Fibroblast of skin of right quadriceps (primary cell): ENCODE data around the gene TTN.
A peak's percentile ranks its signal among the peaks of the same experiment; 100 is the strongest.

Experiments used
- DNase-seq: peaks from one replicate; pipeline ENCODE4 v3.0.0-alpha.2; 2013

Gene TTN

DNA sequence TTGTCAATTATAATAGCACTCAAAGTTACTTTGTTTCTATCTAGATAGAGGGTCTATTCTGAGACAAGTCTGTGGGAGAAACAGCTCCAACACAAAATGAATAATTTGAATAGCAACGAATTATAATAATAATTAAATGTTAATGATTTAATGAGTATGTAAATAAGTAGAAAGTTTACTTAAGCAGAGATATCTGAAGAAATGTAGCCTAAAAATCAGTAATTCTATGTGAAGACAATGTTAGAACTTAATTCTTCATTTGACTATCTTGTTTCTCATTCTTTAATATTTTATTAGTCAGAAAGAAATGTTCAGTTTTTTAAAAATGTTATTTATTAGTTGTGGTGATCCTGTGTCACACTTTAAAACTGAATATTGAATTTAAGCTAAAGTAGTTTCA is 165.7 kb downstream of the TTN start:
- DNase-seq, result no peak

DNA sequence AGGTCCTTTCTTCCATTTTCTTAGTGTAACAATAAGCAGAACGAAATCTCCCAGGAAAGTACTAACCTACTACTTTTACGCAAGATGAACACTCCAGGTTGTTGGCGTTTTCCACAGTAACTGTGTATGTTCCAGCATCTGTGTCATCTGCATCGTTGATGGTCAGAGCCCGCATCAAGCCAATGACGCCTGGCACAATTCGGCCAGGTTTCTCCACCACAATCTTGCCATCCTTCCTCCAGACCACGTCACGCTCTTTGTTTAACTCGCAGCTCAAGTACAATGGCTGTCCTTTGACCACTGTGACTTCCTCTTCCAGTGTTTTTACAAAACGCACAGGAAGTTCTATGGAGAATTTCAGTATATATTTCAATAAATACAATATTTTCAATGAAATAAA is 171.3 kb downstream of the TTN start:
- DNase-seq, result no peak

DNA sequence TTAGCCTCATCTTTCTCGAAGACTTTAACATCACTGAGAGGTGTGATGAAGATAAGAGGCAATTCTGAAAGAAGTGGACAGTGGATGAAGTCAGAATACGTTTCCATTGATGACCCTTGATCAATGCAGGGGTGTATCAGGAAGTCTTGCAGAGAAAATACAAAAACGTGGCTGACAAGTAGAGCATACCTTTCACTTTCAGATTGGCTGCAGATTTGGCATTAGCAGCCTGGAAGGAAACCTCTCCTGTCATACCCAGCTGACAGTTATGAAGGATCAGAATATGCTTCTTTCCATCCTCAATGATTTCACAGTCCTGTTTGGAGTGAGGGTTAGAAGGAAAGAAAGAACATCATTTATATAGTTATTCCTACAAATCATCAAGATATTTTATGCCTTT is 174.5 kb downstream of the TTN start:
- DNase-seq, result no peak

DNA sequence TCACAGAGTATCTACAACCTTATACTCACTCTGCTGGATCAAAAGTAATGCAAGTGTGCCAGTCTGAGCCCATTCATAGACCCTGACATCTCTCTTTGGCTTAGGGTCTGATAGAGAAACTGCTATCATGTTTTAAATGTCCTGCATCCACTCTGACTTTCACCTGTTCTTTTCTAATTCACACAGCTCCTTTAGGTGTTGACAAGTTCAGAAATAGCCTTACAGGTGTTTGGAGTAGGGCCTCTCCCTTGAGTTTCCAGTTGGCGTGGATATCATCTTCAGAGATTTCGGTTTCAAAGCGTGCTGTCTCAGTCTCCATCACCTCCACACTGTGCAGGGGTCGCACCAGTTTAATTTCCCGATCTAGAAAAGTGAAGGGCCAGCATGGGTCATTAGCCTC is 176.6 kb downstream of the TTN start:
- DNase-seq, result no peak

DNA sequence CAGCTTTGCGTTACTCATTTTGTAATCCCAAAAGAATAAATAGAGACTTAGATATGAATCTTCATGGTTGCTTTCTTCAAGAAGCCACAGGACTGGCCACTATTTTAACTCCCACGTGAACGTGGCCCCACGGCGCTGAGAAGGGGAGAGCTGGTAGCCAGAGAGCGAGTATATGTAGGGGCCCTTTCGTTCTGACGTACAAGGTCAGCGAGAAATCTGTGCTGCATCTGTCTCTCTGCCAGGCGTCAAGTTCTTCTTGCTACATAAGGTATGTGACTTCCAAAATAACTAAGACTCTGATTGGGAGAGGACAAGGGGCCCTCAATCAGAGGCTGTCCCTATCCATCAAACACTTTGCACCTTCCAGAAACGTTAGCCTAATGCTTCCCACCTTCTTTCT is 177.8 kb downstream of the TTN start:
- no peak for DNase-seq

DNA sequence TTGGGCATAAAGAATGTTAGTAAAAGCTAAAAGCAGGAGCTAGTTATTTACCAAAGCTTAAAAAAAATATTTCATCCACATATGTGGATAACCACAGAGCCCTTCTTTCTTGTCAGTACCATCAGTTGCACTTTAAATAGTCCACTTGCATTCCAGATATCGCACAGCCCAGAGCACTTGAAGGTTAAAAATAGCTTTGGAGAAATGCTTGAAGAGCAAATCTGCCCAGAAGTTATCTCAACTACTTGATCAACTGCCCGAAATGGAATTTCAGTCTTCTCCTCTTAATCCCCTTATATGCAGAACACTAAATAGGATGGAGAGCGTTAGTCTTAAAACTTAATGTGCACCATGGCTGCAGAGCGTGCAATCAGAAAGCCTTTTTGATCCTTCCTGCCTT is 178.6 kb downstream of the TTN start:
- DNase-seq, result no peak

DNA sequence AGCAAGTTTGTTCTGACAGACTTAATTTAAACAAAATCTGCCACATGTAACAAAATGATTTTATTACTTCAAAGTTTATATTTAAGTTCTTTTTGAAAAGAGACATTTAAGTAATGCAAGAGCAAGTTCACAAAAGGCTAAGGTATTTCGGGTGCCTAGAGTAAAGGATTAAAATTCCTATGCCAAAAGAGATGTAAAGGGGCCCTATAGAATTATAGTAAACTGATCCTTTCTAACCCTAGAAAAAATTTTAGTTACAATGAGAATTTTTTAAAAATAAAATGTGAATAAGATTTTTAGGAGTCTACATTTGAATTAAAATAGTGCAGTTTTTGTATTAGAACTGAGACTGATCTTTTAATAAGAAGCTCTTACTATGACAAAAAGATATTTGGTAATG is 179.8 kb downstream of the TTN start:
- no peak for DNase-seq

DNA sequence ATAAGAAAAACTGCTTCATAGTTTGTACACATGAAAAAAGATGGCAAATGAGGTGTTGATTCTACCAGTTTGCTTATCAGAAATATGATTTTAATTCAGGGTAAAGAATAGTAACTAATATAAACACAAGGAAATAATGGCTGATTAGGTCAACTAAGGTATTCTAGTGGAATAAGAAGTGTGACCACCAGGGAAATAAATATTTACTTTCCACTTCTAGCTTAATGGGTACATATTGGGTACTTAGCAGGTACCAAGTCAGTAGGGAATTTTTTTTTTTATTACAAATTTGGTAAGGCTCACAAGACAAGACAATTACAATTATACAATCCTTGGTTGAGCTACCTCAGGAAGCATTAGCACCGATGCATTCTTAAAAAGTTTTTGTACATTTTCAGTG is 191.3 kb downstream of the TTN start:
- DNase-seq, result no peak

DNA sequence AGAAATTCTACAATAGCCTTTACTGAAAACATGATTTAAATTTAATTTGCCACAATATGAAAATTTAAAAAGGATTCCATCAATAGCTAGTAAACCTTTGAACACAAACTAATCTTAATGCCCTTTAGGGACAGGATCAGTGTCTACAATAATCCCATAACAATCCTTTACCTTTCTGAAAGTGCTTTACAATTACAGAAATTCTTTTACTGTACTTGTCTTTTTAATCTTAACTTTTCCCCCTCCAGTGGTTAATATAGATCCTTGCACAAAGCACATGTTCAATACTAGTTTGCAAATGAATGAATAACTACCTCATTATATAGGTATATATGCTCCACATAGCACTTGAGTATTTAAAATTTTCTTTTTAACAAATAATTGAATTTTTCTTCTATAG is 204.3 kb downstream of the TTN start:
- no peak for DNase-seq

DNA sequence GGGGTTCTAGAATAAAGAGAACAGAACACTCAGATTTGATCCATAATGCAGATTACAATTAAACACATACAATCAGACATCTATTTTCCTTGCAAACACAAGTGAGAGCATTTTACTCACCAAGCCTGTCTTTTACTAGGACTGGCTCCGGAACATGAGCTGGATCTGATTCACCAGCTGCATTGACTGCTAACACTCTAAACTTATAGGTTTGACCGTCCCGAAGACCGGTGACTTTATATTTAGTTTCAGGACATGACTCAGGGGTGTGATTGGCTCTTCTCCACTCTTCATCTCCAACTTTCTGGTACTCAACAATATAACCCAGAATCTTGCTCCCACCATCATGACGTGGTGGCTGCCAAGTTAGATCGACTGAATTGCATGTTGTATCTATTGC is 214.6 kb downstream of the TTN start:
- no peak for DNase-seq

DNA sequence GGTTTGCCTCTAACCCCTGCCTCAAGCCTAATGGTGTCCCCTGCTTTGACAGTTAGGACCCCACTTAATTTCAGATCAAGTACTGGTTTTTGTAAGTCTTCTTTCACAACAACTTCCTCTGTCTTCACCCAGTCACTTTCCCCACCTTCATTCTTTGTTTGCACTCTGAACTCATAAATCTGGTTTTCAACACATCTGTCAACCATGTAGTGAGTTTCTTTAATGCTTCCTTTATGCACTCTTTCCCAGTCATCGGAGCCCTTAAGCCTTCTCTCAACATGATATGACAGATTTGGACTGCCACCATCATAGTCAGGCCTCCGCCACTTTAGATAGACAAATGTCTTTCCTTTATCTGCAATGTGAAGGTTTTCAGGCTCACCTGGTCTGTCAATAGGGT is 217.9 kb downstream of the TTN start:
- no peak for DNase-seq

DNA sequence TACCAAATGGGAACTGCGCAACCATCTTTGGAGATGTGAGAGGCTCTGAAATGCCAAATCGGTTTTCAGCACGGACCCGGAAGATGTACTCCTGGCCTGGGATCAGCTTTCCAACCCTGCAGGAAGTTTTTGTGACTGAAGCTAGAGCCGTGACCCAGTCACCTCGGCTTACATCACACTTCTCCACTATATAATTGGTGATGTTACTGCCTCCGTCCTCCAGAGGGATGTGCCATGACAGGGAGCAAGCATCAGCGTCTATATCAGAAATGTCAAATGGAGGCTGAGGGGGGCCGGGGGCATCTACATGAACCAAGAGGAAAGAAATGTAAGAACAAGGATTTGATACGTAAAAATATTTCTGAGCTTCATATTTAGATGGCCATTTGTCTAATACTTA is 222.6 kb downstream of the TTN start:
- DNase-seq, result no peak

DNA sequence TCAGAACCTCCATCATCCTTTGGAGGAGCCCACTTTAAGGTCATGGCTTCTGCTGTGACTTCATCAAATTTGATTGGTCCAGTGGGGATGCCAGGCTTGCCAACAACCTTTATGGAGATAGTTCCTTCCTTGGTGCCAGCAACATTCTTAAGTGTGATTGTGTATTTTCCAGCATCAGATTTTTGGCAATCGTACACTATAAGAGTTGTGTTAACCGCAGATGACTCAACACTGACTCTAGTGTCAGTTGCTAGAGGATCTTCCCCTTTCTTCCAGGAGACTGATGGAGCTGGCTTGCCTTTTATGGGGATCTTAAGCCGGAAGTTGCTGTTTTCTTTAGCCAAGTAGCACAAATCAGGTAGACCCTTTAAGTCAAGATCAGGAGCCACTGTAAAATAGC is 228.2 kb downstream of the TTN start:
- DNase-seq, result peak; percentile 34

DNA sequence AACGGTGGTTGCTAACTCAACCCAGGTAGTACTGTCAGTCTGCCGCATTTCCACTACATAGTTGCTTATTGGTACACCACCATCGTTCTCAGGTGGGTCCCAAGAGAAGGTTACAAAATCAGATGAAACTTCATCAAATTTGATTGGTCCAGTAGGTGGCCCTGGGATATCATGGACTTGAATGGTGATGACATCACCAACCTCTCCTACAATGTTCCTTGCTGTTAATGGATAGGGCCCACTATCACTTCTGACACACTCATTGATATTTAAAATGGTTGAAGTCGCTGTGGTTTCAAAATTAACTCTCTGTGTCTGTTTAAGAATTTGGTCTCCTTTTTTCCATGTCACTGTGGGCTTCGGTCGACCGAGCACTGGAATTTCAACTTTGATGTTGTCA is 232.4 kb downstream of the TTN start:
- no peak for DNase-seq

DNA sequence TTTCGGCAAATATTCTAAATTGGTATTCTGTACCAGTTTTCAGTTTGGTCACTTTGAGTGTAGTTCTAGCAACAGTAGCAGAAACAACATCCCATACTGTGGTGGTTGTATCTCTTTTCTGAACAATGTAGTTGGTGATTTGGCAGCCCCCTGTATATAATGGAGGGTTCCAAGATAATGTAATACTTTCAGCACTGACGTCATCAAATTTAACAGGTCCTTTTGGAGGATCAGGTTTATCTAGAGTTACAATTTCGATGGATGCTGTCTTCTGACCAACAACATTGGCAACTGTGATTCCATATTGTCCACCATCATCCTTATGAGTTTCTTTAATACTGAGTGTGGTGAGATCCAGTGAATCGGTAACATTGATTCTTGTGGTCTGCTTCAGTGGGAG is 239.0 kb downstream of the TTN start:
- no peak for DNase-seq

DNA sequence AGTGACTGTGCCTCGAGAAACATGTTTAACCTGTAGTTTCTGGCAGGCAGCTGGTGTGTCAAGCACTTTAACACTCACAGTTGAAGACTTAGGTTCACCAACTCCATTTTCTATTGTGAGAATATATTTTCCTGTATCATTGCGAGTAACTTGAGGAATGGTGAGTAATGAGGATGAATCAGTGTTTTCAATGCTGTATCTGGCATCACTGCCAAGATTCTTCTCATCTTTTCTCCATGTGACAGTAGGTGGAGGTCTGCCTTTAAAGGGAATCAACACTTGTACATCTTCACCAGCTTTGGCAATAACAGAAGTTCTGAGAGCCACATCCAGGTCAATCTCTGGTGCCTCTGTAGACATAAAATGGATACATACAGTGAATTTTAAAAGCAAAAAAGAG is 254.2 kb downstream of the TTN start:
- peak; percentile 85 for DNase-seq

DNA sequence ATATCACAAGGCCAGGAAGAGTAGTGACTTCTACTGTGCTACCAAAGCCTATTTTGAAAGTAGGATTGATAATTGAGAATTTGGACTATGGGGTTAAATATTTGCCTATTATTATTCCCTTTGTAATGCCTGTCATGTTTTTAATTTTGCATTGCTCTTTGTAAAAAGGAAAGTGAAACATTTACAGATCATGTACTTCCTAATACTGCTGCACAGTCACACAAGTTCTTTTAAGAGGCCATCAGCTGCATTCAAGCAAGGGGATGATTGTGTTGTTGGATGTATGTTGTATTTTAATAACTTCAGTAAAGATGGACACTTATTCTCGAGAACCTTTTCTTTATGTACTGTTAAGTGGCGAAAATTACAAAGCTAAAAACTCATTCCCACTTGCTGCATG is 256.9 kb downstream of the TTN start:
- DNase-seq, result no peak

DNA sequence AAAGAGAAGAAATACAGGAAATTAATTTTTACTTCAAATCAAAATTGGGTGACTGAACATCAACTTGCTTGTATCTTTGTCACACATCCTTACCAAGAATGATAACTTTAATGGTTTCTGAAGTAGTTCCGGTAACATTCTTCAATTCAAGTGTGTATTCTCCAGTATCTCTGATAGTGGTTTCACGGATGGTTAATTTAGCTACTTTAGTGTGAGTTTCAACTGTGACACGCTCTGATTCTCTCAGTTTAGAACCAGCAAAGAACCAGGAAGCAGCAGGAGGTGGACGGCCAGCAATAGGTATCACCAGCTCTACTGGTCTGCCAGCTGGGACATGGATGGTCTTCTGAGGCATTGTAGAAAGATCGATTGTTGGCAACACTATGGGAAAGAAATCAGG is 264.7 kb downstream of the TTN start:
- DNase-seq, result no peak

DNA sequence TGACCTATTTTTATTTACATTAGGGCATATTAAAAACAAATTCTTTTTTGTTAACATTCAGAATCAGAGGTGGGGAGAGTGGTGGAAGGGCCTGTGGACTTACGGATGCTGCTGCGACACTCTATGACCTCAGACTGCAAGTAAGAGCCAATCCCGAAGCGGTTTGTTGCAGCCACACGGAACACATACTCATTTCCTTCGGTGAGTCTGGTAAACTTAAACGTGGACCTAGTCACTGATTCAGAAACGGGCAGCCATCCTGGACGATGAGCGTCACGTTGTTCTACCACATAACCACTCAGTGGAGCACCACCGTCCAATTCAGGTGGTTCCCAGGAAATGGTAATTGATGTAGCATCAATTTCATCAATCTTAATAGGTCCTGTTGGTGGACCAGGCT is 265.1 kb downstream of the TTN start:
- no peak for DNase-seq

DNA sequence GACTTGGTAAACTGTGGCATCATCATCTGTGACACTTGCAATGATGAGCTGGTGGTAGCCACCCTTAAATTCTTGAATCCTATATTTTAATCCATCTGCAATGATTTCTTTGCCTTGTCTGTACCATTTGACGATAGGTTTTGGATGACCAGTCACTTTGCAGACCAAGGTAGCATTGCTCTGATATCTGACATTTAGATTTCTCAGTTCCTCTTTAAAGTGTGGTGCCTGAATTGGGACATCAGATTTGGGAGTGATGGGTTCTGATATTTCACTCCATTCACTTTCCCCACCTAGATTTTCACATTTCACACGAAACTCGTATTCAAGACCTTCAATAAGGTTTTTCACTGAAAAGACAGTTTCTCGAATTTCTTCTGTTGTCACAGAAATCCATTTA is 271.2 kb downstream of the TTN start:
- no peak for DNase-seq

DNA sequence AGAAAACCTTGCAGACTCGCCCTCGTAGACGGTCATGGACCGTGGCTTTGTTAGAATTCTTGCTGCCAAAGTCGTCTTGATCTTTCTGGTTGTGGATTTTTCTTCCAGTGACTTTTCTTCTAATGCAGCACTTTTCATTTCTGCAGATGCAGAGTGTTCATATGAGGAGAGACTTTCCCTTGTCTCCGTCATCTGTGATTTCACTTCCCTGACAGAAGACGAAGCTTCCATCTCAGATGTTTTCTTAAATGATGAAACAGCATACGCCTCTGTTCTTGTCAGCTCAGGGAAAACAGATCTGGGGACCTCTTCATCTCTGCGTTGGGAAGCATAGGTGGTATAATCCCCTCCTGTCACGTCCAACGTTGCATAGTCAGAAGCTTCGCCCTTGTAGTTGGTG is 276.1 kb downstream of the TTN start:
- DNase-seq, result no peak

DNA sequence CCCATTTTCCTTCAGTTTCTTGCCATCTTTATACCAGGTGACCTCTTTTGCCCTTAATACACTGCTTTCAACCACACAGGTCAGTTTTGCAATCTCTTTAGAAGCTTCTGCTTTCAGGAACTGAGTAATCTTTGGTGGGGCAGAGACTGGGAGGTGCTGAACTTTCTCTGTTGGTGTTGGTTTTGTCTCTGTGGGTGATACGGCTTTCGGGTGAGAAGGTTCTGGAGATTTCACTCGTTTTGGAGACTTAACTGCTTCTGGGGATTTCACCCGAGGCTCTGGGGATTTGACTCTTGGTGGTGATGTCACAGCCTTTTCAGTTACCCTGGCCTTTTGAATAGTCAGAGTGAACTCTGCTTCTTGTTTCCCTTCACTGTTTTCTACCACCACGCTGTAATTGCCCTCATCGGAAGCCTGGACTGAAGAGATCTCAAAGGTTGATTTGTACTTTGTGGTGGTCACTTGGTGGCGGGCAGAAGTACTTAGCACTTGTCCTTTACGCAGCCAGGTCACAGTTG is 276.5 kb downstream of the TTN start:
- DNase-seq, result no peak

DNA sequence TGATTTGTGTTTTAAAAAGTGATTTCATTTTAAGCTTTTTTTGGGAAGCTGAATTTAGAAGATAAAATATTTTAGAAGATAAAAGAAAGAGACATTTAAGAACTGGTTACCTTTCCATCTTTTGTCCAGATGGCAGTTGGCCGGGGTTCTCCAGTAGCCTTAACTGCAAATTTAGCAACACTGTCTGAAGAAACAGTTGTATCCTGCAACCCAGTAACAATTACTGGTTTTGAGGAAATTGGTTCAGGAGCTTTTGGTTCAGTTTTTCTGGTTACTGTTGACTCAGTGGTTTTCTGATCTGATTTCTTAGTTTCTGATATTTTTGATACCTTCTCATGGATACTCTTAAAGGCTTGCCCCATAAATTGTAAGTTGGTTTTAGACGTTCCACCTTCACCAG is 277.1 kb downstream of the TTN start:
- no peak for DNase-seq

DNA sequence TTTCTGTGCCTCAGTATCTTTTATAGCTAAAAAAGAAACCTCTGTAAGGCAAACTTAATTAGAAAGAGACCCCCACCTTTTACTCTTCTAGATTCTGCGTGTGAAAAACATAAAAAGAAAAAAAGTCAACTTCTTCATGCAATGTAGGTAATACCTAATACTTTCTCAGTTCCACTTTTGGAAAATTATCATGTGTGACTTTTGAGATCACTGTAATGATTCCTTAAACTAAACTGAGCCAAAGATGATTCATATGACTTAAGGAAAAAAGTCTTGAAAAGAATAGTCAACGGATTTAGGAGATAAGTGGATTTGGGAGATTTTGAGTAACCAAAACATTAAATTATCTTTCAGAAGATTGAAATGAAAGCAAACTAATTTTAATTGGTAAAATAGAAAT is 278.0 kb downstream of the TTN start:
- no peak for DNase-seq

DNA sequence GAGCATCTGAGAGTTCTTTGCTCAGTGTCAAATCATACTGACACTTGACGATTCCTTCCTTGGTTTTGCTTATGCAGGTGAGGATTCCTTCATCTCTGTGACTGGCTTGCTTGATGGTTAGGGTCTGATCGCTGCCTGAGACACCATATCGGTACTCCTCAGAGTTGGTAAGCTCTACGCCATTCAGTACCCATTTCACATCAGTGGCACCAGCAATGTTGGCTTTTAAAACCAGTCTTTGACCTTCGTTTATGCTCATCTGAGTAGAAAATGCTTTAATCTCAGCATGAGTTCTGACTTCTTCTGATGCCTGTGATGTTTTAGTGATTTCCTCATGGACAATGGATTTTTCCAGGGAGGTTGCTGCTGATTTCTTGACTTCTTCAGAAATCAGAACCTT is 278.6 kb downstream of the TTN start:
- DNase-seq, result no peak

DNA sequence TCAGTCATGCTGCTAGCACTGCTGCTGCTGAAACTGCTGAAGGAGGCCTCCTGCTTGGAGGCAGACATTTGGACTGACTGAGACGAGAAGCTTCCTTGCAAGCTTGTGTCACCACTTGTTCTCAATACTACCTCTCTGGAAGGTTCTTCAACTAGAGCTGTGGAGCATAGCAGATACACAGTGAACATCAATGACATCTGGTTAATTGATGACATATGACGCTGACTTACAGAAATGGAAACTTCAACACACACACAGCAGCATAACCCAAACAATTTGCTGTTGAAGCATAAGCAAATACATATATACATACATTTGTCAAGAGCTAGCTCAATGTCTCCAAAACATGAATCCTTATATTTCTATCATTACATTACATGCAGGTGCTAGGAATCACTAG is 279.6 kb downstream of the TTN start:
- no peak for DNase-seq
